GM18870 (cell line): ENCODE measurements around the gene SHF.
"Not testable (repeated sequence)": the region's sequence is repeated elsewhere in the genome, so short reads cannot be mapped to it uniquely, and the experiment has no call there.

Source experiments
- ATAC-seq: cut with Tn5 transposase; IDR thresholded peaks from one replicate; pipeline ENCODE4 v1.9.1; 2021; ENCODE audit warnings: moderate library complexity; ENCODE audit not compliant: unreplicated experiment

SHF gene

GRCh38 chr15:45147606-45148005 lies 40.2 kb downstream of the SHF start:
- ATAC-seq = no peak

- ATAC-seq = no peak
Observed at GRCh38 chr15:45146405-45146804, 41.4 kb downstream of the SHF start.

GRCh38 chr15:45144775-45145174 lies 43.0 kb downstream of the SHF start:
- no peak for ATAC-seq

- no peak for ATAC-seq
Observed at GRCh38 chr15:45143946-45144345, 43.8 kb downstream of the SHF start.

- no peak for ATAC-seq
Observed at GRCh38 chr15:45143056-45143455, 44.7 kb downstream of the SHF start.

- no peak for ATAC-seq
Observed at GRCh38 chr15:45141386-45141785, 46.4 kb downstream of the SHF start.

- no peak for ATAC-seq
Observed at GRCh38 chr15:45140557-45141250, 47.1 kb downstream of the SHF start.

GRCh38 chr15:45139770-45140169 lies 48.0 kb downstream of the SHF start:
- no peak for ATAC-seq

GRCh38 chr15:45138814-45139765 lies 48.7 kb downstream of the SHF start:
- no peak for ATAC-seq

- ATAC-seq = no peak
Observed at GRCh38 chr15:45137703-45138102, 50.1 kb downstream of the SHF start.

GRCh38 chr15:45136378-45136764 lies 51.4 kb downstream of the SHF start:
- no peak for ATAC-seq

- not testable (repeated sequence) for ATAC-seq
Observed at GRCh38 chr15:45135705-45136377, 51.9 kb downstream of the SHF start.

GRCh38 chr15:45134682-45135604 lies 52.8 kb downstream of the SHF start:
- ATAC-seq = no peak

GRCh38 chr15:45134046-45134445 lies 53.7 kb downstream of the SHF start:
- no peak for ATAC-seq

- no peak for ATAC-seq
Observed at GRCh38 chr15:45133561-45133920, 54.2 kb downstream of the SHF start.

- ATAC-seq = no peak
Observed at GRCh38 chr15:45132844-45133560, 54.8 kb downstream of the SHF start.

GRCh38 chr15:45131510-45131909 lies 56.3 kb downstream of the SHF start:
- no peak for ATAC-seq

GRCh38 chr15:45130291-45131000 lies 57.3 kb downstream of the SHF start:
- no peak for ATAC-seq

GRCh38 chr15:45129651-45130129 lies 58.1 kb downstream of the SHF start, which contains the start of the genes DUOX1 and DUOXA1:
Gene DUOX1 (plus strand): TSS chr15:45129994. CDS start chr15:45131967, 1,973 bp downstream.
Gene DUOXA1 (minus strand): TSS chr15:45129879. CDS start chr15:45123014, 6,865 bp downstream.
- no peak for ATAC-seq
